Measurements from ENCODE around the gene DGKB.

DNA sequence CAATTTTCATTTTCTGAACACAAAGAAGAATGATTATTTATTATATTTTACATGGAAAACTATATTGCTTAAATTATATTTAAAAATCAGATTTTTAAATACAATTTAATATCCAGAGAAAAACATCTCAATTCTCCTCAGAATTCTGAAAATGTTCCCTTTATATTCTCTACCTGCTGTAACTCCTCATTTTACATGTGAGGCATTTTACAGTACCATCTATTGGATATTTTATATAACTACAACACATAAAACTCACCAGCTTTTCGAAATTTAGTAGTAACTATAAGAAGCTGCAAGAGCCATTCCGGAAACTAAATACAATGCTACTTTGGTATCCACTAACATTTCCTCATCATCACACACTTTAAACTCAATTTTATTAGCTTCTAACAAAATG lies 264.6 kb downstream of the DGKB start:
- TF ChIP-seq, protein P1, sequence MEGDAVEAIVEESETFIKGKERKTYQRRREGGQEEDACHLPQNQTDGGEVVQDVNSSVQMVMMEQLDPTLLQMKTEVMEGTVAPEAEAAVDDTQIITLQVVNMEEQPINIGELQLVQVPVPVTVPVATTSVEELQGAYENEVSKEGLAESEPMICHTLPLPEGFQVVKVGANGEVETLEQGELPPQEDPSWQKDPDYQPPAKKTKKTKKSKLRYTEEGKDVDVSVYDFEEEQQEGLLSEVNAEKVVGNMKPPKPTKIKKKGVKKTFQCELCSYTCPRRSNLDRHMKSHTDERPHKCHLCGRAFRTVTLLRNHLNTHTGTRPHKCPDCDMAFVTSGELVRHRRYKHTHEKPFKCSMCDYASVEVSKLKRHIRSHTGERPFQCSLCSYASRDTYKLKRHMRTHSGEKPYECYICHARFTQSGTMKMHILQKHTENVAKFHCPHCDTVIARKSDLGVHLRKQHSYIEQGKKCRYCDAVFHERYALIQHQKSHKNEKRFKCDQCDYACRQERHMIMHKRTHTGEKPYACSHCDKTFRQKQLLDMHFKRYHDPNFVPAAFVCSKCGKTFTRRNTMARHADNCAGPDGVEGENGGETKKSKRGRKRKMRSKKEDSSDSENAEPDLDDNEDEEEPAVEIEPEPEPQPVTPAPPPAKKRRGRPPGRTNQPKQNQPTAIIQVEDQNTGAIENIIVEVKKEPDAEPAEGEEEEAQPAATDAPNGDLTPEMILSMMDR (conservative IDR thresholded peaks at IDR 0.05; ENCODE audit: low read depth, low read length), result no peak; the same call in 1 of the 2 replicates
- no peak for TF ChIP-seq EZH2 (IDR thresholded peaks at IDR 0.05; ENCODE audit: borderline replicate concordance, low read depth, low read length, poor library complexity, severe bottlenecking)
